Astrocyte of the cerebellum (primary cell): Measurements from ENCODE around the gene MUC5B.

Source experiments
- DNase-seq: peaks from one replicate; pipeline ENCODE4 v3.0.0-alpha.2; 2011; ENCODE audit warnings: low read depth
- H3K4me3 ChIP-seq: 2 replicates; pipeline ENCODE4 v1.5.1; 2011; ENCODE audit warnings: mild to moderate bottlenecking, low read depth, low read length, moderate library complexity
- CTCF ChIP-seq: IDR thresholded peaks from 2 replicates; pipeline ENCODE4 v1.5.1; 2012; ENCODE audit warnings: low read length, low read depth, moderate library complexity, mild to moderate bottlenecking; ENCODE audit errors: missing control alignments
- in situ Hi-C: cut with HindIII; loops from 2 replicates; pipeline ENCODE4 v1.10.0; 2017; ENCODE audit warnings: low sequenced_read_pairs

Gene MUC5B

GRCh38 chr11:1307998-1308742 lies 85.3 kb downstream of the MUC5B start:
- peak overlapping the region; percentile 68 for H3K4me3 ChIP-seq
- no peak for TF ChIP-seq CTCF
- in situ Hi-C loops: no loop called here
- no peak for DNase-seq

GRCh38 chr11:1308743-1309497 lies 86.1 kb downstream of the MUC5B start:
- no peak for TF ChIP-seq CTCF
- in situ Hi-C loops: no loop called here
- H3K4me3 ChIP-seq: peak overlapping the region; percentile 68
- DNase-seq: no peak

GRCh38 chr11:1309498-1310317 lies 86.8 kb downstream of the MUC5B start, which contains the start of gene TOLLIP:
TSS of gene TOLLIP (minus strand) at chr11:1309632. CDS start at chr11:1309498, 134 bp downstream.
- in situ Hi-C loops: no loop called here
- H3K4me3 ChIP-seq: peak within 1 kb of the TSS; percentile 68
- peak; percentile 21 for TF ChIP-seq CTCF
- peak; percentile 68 for DNase-seq

DNA sequence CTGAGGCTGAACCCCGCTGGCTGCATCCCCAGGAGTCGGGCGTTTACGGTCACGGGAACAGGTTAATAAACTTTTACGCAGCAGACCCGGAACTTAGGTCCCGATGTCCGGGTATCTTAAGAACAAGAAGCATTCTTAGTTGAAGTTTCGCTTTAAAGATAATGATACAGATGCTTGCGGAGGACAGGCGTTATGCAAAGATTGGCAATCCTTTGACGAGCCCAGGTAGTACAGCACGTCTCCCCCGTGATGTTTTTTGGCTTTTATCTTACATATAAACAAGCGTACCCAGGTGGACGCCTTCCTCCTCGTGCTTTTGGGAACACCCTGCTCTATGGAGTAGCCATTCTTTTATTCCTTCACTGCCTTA lies 87.4 kb downstream of the MUC5B start:
- in situ Hi-C loops: no loop called here
- no peak for DNase-seq
- TF ChIP-seq CTCF: no peak
- H3K4me3 ChIP-seq: peak overlapping the region; percentile 68

DNA sequence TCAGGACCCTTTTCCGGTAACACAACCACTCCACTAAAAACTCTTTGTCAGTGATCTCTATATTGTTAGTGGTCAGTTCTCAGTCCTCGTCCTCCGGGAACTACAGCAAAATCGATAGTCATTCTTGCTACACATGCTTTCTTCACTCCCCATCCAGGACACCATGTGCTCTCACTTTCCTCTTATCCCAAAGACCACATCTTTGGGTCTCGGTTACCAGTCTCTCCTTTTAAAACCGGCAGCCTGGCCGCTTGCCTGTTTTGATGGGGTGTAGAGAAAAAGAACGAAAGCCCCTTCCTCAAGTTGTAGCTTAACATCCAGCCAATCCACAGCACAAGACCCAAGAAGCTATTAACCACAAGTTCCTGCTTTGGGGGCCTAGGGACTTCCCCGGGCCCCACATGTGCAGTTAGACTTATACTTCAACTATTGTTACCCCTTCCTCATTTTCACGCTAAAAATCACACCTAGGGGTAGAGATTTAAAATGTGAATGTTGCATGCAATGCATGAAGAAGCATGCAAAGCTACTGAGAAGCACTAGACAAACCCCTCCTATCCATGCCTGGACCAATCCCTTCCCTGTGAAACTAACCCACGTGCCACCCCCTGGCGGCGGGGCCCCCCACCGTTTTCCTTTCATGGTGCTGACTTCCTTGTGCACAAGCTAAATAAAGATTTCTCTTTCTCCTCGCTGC lies 88.1 kb downstream of the MUC5B start:
- in situ Hi-C loops: no loop called here
- no peak for TF ChIP-seq CTCF
- H3K4me3 ChIP-seq: no peak overlapping the region
- DNase-seq: no peak
